GM19035 (cell line): ENCODE data around the gene SLC25A30.
"Not testable (repeated sequence)": the region's sequence is repeated elsewhere in the genome, so short reads cannot be mapped to it uniquely, and the experiment has no call there.

Source experiments
- ATAC-seq: cut with Tn5 transposase; IDR thresholded peaks from one replicate; pipeline ENCODE4 v1.9.1; 2021; ENCODE audit not compliant: unreplicated experiment

SLC25A30 gene

GRCh38 chr13:45433381-45433790 is 15.2 kb upstream of the SLC25A30 start:
- no peak for ATAC-seq

- ATAC-seq = no peak
Observed at GRCh38 chr13:45432737-45433380, 14.7 kb upstream of the SLC25A30 start.

GRCh38 chr13:45426056-45426841 is 8.1 kb upstream of the SLC25A30 start:
- ATAC-seq = not testable (repeated sequence)

- ATAC-seq = no peak
Observed at GRCh38 chr13:45422731-45423292, 4.6 kb upstream of the SLC25A30 start.

- ATAC-seq = no peak
Observed at GRCh38 chr13:45419945-45420344, 1.8 kb upstream of the SLC25A30 start.

- not testable (repeated sequence) for ATAC-seq
Observed at GRCh38 chr13:45419389-45419788, 1.2 kb upstream of the SLC25A30 start.

- no peak for ATAC-seq
Observed at GRCh38 chr13:45416516-45417128, 1.6 kb downstream of the SLC25A30 start.

- no peak for ATAC-seq
Observed at GRCh38 chr13:45415112-45415511, 3.1 kb downstream of the SLC25A30 start.

- ATAC-seq = no peak
Observed at GRCh38 chr13:45413826-45414307, 4.3 kb downstream of the SLC25A30 start.

- ATAC-seq = no peak
Observed at GRCh38 chr13:45412274-45413049, 5.7 kb downstream of the SLC25A30 start.

GRCh38 chr13:45411631-45412030 is 6.5 kb downstream of the SLC25A30 start:
- no peak for ATAC-seq

- no peak for ATAC-seq
Observed at GRCh38 chr13:45411221-45411620, 7.0 kb downstream of the SLC25A30 start.

- no peak for ATAC-seq
Observed at GRCh38 chr13:45410466-45410865, 7.7 kb downstream of the SLC25A30 start.

- ATAC-seq = no peak
Observed at GRCh38 chr13:45410001-45410400, 8.2 kb downstream of the SLC25A30 start.

- ATAC-seq = no peak
Observed at GRCh38 chr13:45406421-45406820, 11.8 kb downstream of the SLC25A30 start.

- ATAC-seq = no peak
Observed at GRCh38 chr13:45403081-45403480, 15.1 kb downstream of the SLC25A30 start.

- no peak for ATAC-seq
Observed at GRCh38 chr13:45402641-45403040, 15.5 kb downstream of the SLC25A30 start.

- no peak for ATAC-seq
Observed at GRCh38 chr13:45401314-45401713, 16.9 kb downstream of the SLC25A30 start.

- no peak for ATAC-seq
Observed at GRCh38 chr13:45398877-45399276, 19.3 kb downstream of the SLC25A30 start.

GRCh38 chr13:45396533-45397095 is 21.6 kb downstream of the SLC25A30 start:
- ATAC-seq = no peak
